ENCODE data around the gene CA10.

CA10 gene

DNA sequence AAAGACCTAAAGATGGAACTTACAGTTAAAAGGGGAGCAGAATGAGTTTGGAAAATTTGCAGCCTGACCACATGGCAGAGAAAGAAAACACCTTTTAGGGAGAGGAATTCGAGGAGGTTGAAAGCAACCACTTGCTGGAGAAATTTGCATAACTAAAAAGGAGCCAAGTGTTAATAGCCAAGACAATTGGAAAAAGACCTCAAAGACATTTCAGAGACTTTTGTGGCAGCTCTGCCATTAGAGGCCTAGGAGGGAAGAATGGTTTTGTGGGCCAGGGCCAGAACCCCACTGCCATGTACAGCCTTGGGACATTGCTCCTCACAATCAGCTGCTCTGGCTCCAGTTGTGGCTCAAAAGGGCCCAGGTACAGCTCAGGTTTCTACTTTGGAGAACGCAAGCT is 559.7 kb downstream of the CA10 start:
- TF ChIP-seq, protein P1, sequence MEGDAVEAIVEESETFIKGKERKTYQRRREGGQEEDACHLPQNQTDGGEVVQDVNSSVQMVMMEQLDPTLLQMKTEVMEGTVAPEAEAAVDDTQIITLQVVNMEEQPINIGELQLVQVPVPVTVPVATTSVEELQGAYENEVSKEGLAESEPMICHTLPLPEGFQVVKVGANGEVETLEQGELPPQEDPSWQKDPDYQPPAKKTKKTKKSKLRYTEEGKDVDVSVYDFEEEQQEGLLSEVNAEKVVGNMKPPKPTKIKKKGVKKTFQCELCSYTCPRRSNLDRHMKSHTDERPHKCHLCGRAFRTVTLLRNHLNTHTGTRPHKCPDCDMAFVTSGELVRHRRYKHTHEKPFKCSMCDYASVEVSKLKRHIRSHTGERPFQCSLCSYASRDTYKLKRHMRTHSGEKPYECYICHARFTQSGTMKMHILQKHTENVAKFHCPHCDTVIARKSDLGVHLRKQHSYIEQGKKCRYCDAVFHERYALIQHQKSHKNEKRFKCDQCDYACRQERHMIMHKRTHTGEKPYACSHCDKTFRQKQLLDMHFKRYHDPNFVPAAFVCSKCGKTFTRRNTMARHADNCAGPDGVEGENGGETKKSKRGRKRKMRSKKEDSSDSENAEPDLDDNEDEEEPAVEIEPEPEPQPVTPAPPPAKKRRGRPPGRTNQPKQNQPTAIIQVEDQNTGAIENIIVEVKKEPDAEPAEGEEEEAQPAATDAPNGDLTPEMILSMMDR (conservative IDR thresholded peaks at IDR 0.05; ENCODE audit: low read depth, low read length), result no peak
- no peak for DNase-seq (ENCODE audit: low read depth)
- no peak overlapping the region for H3K4me3 ChIP-seq (ENCODE audit: low read length)

DNA sequence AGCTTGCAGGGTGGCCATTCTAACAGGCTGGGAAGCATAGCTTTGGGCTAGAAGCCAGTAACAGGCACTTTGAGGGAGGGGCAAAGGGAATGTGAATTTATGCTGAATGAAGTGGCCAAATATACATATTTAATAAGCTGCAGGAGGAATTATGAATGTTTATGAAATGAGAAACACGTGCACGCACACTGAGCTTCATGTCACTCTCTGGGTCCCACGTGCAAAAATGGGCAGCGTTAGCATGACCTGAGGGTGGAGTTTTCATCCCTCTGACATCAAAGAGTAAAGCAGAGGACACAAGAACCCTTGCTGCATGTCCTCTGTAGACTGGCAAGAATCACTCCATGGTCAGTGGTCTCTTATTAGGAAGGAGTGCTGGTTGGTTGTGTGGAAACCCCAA is 561.2 kb downstream of the CA10 start:
- TF ChIP-seq, protein P1 (conservative IDR thresholded peaks at IDR 0.05; ENCODE audit: low read depth, low read length), result no peak
- no peak for DNase-seq (ENCODE audit: low read depth)

DNA sequence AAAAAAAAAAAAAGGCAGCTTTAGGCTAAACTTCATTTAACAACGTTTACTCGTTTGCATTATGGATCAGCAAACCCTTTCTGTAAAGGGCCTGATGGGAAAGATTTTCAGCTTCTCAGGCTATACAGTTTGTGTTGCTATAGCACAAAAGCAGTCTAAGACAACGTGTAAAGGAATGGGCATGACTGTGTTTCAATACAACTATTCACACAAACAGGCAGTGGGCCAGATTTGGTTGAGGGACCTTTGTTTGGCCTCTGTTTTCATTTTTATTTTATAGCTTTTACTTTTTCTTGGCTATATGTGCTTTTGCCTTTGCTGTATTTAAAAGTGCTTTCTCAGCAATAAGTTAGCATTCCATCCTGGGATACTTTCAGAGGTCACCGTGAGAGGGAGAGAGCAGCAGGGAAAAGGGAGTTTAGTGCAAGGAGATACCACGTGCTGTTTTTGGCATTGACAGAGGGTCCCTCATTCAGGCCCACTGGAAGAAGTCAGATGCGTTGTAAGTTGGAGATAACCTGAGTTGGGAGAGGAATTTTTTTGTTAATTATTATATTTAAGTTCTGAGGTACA is 562.6 kb downstream of the CA10 start:
- TF ChIP-seq, protein P1 (conservative IDR thresholded peaks at IDR 0.05; ENCODE audit: low read depth, low read length), result no peak
- no peak for DNase-seq (ENCODE audit: low read depth)
- H3K4me3 ChIP-seq (ENCODE audit: low read length), result no peak overlapping the region

More for the DNA sequence above, 561.2 kb downstream of the CA10 start:
- no peak overlapping the region for H3K4me3 ChIP-seq (ENCODE audit: low read length)

DNA sequence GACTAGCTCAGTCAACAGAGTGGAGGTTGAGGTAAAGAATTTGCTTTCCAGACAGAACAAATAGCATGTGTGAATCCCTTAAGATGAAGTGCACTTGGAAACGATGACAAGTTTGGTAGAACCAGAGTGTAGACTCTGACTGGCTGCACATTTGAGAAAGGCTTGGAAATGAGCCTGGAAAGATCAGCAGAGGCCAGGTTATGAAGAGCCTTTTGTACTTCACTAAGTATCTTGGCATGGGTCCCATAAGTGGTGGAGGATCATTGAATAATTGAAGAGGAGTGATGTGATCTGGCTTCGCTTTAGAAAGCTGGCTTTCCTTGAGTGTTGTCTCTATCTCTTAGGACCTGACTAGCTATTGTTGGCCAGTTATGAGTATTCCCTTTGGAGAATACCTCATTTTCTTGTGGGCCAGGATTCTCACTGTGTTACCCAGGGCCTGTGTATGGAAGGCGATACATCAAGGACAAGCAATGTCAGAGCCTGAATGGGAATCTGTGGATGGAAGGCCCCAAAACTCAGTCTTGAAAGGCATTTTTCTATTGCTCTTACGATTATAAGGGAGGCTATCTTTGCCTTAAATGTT is 568.4 kb downstream of the CA10 start:
- DNase-seq (ENCODE audit: low read depth), result no peak
- no peak overlapping the region for H3K4me3 ChIP-seq (ENCODE audit: low read length)
- TF ChIP-seq, protein P1 (conservative IDR thresholded peaks at IDR 0.05; ENCODE audit: low read depth, low read length), result no peak

DNA sequence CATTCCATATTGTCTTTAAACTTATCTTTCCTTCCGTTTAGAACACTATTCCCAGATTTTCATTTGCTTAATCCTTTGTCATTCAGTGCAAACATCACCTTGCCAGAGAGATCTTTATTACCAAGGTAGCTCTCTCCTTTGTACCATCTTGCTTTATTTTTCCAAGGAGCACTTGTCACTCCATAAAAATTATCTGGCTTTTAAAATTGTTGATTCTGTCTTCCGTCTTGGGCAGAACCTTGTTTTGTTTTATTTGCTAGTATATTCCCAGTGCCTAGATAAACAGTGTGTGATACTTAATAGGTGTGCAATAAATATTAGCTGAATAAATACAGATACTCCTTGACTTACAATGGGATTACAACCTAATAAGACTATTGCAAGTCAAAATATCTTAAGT is 570.5 kb downstream of the CA10 start:
- no peak for DNase-seq (ENCODE audit: low read depth)
- H3K4me3 ChIP-seq (ENCODE audit: low read length), result no peak overlapping the region
- TF ChIP-seq, protein P1 (conservative IDR thresholded peaks at IDR 0.05; ENCODE audit: low read depth, low read length), result no peak

DNA sequence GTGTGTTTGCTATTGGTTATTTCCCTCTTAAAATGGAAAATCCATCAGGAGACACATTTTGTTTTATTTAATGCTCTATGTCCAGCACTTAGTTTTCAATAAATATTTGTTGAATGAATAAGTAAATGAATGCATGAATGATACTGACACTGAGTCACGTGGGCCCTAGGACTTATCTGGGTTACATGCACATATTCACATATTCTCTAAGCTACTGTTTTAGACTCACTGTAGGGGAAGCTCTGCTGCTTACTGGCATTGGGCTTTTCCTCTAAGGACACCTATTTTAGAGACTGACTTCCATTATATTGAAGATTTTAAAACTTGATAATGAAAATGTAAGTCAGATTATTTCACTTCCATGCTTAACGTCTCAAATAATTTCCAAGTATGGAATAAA is 571.0 kb downstream of the CA10 start:
- no peak for DNase-seq (ENCODE audit: low read depth)
- TF ChIP-seq, protein P1 (conservative IDR thresholded peaks at IDR 0.05; ENCODE audit: low read depth, low read length), result no peak
- H3K4me3 ChIP-seq (ENCODE audit: low read length), result no peak overlapping the region

DNA sequence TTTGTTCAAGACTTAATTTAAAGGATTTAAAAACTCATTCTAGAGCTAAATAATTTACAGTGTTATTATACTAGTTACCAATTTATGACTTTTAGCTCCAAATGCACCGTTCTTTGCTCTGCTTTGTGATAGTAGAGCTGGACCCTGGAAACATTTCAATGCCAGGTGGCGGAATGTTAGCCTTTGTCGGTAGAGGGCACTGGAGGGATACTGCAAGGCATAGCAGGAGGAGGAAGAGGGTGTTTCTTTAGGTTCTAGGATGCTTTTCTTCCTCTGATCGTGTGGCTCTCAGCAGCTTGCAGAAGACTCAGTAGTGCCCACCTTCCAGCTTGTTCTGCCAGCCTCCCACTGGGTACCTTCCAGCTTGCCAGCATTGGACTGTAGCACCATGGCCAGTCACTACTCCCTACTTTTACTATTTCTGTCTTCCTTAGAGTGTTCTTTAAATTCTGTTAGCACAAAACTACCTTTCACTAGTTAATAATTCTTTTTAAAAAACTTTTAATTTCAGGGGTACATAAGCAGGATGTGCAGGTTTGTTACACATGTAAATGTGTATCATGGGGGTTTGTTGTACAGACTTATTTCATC is 572.9 kb downstream of the CA10 start:
- TF ChIP-seq, protein P1 (conservative IDR thresholded peaks at IDR 0.05; ENCODE audit: low read depth, low read length), result no peak
- DNase-seq (ENCODE audit: low read depth), result no peak
- H3K4me3 ChIP-seq (ENCODE audit: low read length), result no peak overlapping the region

Data from retinal pigment epithelial cell (primary cell).